Endothelial cell of umbilical vein (primary cell): ENCODE data around the gene OSTM1. TPM values are rescaled to one million over a fixed set of nuclear protein-coding genes. Genes with fewer than 3 reads are reported as not detected.

Experiments
- BruUV-seq: library from RNA; stranded (reverse); fragments of 400-500 nt; replicated peaks from 2 replicates; lab custom pipeline; 2021; lab: Mats Ljungman, UMichigan
- CTCF ChIA-PET: fragments of 300-600, 350-600 bp; sonication (Branson Sonifier 250); formaldehyde crosslinking; loops from one replicate; lab custom pipeline; 2021; ENCODE audit warnings: antibody characterized with exemption, inconsistent platforms; lab: Charles Lee
- POLR2A ChIA-PET: fragments of 300-600, 350-600 bp; sonication (Branson Sonifier 250); formaldehyde crosslinking; loops from one replicate; lab custom pipeline; 2021; ENCODE audit warnings: antibody characterized with exemption, inconsistent platforms; lab: Charles Lee
- DNase-seq: peaks from one replicate; pipeline ENCODE4 v3.0.0-alpha.2; 2011; ENCODE audit warnings: low read depth, low spot score
- FAIRE-seq: peaks from 2 replicates; lab custom pipeline; 2011; peaks lifted over from hg19 to GRCh38; lab: Jason Lieb, UNC
- H2AFZ ChIP-seq: 2 replicates; pipeline ENCODE4 v1.6.0; 2012; ENCODE audit warnings: low read depth, low read length, control low read depth, inconsistent platforms
- H3K27ac ChIP-seq: 2 replicates; pipeline ENCODE4 v1.5.1; 2011; ENCODE audit warnings: low read depth, mild to moderate bottlenecking, control low read depth, low read length, moderate library complexity; ENCODE audit not compliant: insufficient read depth
- H3K27me3 ChIP-seq, 2 experiments: 2 replicates each; pipeline versions ENCODE4 v1.6.0 to v1.6.1; 2011; ENCODE audit warnings: low read length in 2 of 2, mixed read lengths in 1 of 2; ENCODE audit not compliant: control insufficient read depth in 2 of 2, insufficient read depth in 2 of 2
- H3K36me3 ChIP-seq, 2 experiments: 2 replicates in 1 of 2; 3 replicates in 1 of 2; pipeline ENCODE4 v1.5.1; 2011; ENCODE audit warnings: low read length in 2 of 2, mild to moderate bottlenecking in 1 of 2, moderate library complexity in 1 of 2; ENCODE audit not compliant: control insufficient read depth in 2 of 2, insufficient read depth in 2 of 2; ENCODE audit errors: extremely low read depth in 1 of 2
- H3K4me1 ChIP-seq: 3 replicates; pipeline ENCODE4 v1.5.1; 2011; ENCODE audit warnings: mild to moderate bottlenecking, low read length; ENCODE audit not compliant: control insufficient read depth, insufficient read depth; ENCODE audit errors: extremely low read depth
- H3K4me2 ChIP-seq: 2 replicates; pipeline ENCODE4 v1.6.1; 2011; ENCODE audit warnings: low read length, control low read depth, mixed read lengths; ENCODE audit not compliant: insufficient read depth
- H3K4me3 ChIP-seq, 3 experiments: fragments of 200-600 bp in 1 of 3; sonication (generic), shearing (Covaris generic) in 1 of 3; replicated peaks in 1 of 3; 2 replicates each; pipeline ENCODE4 v1.5.1; 2011 to 2016; ENCODE audit warnings: control low read depth in 3 of 3, low read length in 3 of 3, mild to moderate bottlenecking in 2 of 3, inconsistent platforms in 1 of 3, low read depth in 1 of 3, moderate library complexity in 1 of 3; ENCODE audit not compliant: insufficient read depth in 1 of 3
- H3K79me2 ChIP-seq: 2 replicates; pipeline ENCODE4 v1.6.0; 2012; ENCODE audit warnings: low read length, inconsistent platforms; ENCODE audit not compliant: control insufficient read depth, insufficient read depth
- H3K9ac ChIP-seq: replicated peaks from 2 replicates; pipeline ENCODE3; 2011; ENCODE audit warnings: low read length, control low read depth; ENCODE audit not compliant: insufficient read depth; ENCODE audit errors: extremely low read depth
- H3K9me1 ChIP-seq: replicated peaks from 3 replicates; pipeline ENCODE4 v1.6.0; 2011; ENCODE audit warnings: mild to moderate bottlenecking, low read length; ENCODE audit not compliant: control insufficient read depth, insufficient read depth; ENCODE audit errors: extremely low read depth
- H3K9me3 ChIP-seq: replicated peaks from 2 replicates; pipeline ENCODE4 v1.5.1; 2012; ENCODE audit warnings: low read length, inconsistent platforms; ENCODE audit not compliant: control insufficient read depth, insufficient read depth
- H4K20me1 ChIP-seq: replicated peaks from 2 replicates; pipeline ENCODE3; 2011; ENCODE audit warnings: mild to moderate bottlenecking, low read length; ENCODE audit not compliant: control insufficient read depth, insufficient read depth; ENCODE audit errors: extremely low read depth
- EZH2 ChIP-seq: IDR thresholded peaks from 2 replicates; pipeline ENCODE4 v1.6.1; 2012; ENCODE audit warnings: borderline replicate concordance, low read depth, mild to moderate bottlenecking, moderate library complexity, low read length, inconsistent platforms; ENCODE audit not compliant: severe bottlenecking
- FOS ChIP-seq: IDR thresholded peaks from 2 replicates; pipeline ENCODE4 v1.6.1; 2011; ENCODE audit warnings: mild to moderate bottlenecking, low read length, moderate library complexity, borderline replicate concordance; ENCODE audit not compliant: insufficient read depth
- GATA2 ChIP-seq: IDR thresholded peaks from 2 replicates; pipeline ENCODE4 v1.7.0; 2011; ENCODE audit warnings: low read depth, mild to moderate bottlenecking, moderate library complexity, mixed read lengths, low read length; ENCODE audit not compliant: insufficient read length, insufficient read depth
- JUN ChIP-seq: IDR thresholded peaks from 2 replicates; pipeline ENCODE4 v1.6.1; 2011; ENCODE audit warnings: borderline replicate concordance, low read depth; ENCODE audit not compliant: insufficient read length, insufficient read depth
- MYC ChIP-seq: IDR thresholded peaks from one replicate; pipeline ENCODE4 v1.6.1; 2011; ENCODE audit warnings: mild to moderate bottlenecking, low read depth, low read length
- POLR2A ChIP-seq: IDR thresholded peaks from 2 replicates; pipeline ENCODE4 v1.6.1; 2012; ENCODE audit warnings: low read depth, mild to moderate bottlenecking, control low read depth, low read length
- POLR2AphosphoS5 ChIP-seq: IDR thresholded peaks from 2 replicates; pipeline ENCODE4 v1.6.1; 2012; ENCODE audit warnings: low read depth, mild to moderate bottlenecking, control low read depth, low read length, moderate library complexity; ENCODE audit not compliant: insufficient read depth
- dilution Hi-C: fragments of 300-500 bp; cut with MboI; formaldehyde crosslinking; loops from one replicate; pipeline ENCODE4 v1.15.0; 2019; ENCODE audit warnings: low sequenced_read_pairs; ENCODE audit not compliant: extremely low pct_ligation_motif_present
- intact Hi-C: fragments of 100-400 bp; cut with micrococcal nuclease; formaldehyde crosslinking; loops from one replicate; pipeline ENCODE4 v1.10.0; 2022
- polyA plus RNA-seq, 4 experiments: library from polyadenylated mRNA; depleted of rRNA in 3 of 4; stranded (reverse) in 3 of 4; unstranded in 1 of 4; fragments of >200 nt; gene quantifications; 2 replicates each; pipeline versions ENCODE4 v1.2.1 to v1.2.3, GENCODE V29; 2011 to 2012; ENCODE audit warnings: missing spikeins in 1 of 4
- total RNA-seq: library from RNA; stranded (reverse); gene quantifications from 2 replicates; pipeline ENCODE4 v1.2.3, GENCODE V29; 2021
- TF ChIP-seq, protein P1 (sequence below): IDR thresholded peaks from 2 replicates; pipeline ENCODE4 v1.6.1; 2011; ENCODE audit not compliant: insufficient read depth, insufficient read length
- TF ChIP-seq, protein P2 (sequence below), 2 donors: IDR thresholded peaks; 1 replicate in 1 of 2; 2 replicates in 1 of 2; pipeline ENCODE4 v1.5.1; 2011; ENCODE audit warnings: low read length in 2 of 2, mild to moderate bottlenecking in 2 of 2, moderate library complexity in 2 of 2, control low read depth in 1 of 2, inconsistent platforms in 1 of 2, low read depth in 1 of 2; ENCODE audit not compliant: insufficient read depth in 1 of 2; ENCODE audit errors: extremely low read depth in 1 of 2

The OSTM1 gene
- total and polyA plus RNA-seq, 2 donors (not counting 3 experiments of a cell fraction or from before 2014, with no cell fraction given): 23.1 to 26.4 TPM

DNA sequence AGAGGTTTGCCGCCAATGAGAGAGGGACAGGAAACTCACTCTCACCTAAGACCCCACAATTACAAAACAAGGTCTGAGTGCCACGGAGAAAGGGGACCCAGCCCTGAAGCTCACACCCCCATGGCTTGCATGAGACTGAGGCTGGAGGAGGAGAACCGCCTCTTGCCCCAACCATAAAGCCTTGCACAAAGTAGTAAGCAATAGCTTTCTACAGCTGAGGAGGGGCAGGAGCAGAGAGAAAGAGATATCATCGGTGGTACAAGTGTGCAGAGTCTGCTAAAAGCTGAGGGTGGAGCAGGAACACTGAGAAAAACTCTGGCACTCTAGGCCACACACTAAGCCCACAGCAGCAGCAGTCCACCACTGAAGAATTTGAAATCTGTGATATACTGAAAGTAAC is 37.7 kb downstream of the OSTM1 start:
- POLR2A ChIA-PET: no interaction called here
- CTCF ChIA-PET: no interaction called here
- no peak for FAIRE-seq

More for the DNA sequence above, 37.7 kb downstream of the OSTM1 start:
- no peak overlapping the region for H3K4me2 ChIP-seq
- dilution Hi-C loops (no loop called here), intact Hi-C loops (no loop called here)
- no TSS peak for BruUV-seq
- no peak overlapping the region for H3K9ac ChIP-seq
- H3K4me1 ChIP-seq: no peaks in the 10 kb centered on the region
- TF ChIP-seq MYC (no peak), POLR2A (no peak), FOS (no peak), EZH2 (no peak), JUN (no peak), GATA2 (no peak), POLR2AphosphoS5 (no peak)
- TF ChIP-seq, protein P1, sequence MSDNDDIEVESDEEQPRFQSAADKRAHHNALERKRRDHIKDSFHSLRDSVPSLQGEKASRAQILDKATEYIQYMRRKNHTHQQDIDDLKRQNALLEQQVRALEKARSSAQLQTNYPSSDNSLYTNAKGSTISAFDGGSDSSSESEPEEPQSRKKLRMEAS: no peak
- TF ChIP-seq, protein P2, sequence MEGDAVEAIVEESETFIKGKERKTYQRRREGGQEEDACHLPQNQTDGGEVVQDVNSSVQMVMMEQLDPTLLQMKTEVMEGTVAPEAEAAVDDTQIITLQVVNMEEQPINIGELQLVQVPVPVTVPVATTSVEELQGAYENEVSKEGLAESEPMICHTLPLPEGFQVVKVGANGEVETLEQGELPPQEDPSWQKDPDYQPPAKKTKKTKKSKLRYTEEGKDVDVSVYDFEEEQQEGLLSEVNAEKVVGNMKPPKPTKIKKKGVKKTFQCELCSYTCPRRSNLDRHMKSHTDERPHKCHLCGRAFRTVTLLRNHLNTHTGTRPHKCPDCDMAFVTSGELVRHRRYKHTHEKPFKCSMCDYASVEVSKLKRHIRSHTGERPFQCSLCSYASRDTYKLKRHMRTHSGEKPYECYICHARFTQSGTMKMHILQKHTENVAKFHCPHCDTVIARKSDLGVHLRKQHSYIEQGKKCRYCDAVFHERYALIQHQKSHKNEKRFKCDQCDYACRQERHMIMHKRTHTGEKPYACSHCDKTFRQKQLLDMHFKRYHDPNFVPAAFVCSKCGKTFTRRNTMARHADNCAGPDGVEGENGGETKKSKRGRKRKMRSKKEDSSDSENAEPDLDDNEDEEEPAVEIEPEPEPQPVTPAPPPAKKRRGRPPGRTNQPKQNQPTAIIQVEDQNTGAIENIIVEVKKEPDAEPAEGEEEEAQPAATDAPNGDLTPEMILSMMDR (IDR thresholded peaks at IDR 0.05; ENCODE audit: extremely low read depth in 1 of 2, insufficient read depth in 1 of 2, low read depth in 1 of 2, low read length in 2 of 2): no peak
- H4K20me1 ChIP-seq: no peaks in the 10 kb centered on the region
- H3K4me3 ChIP-seq: no peak overlapping the region
- H3K9me3 ChIP-seq: no peaks in the 10 kb centered on the region
- H2AFZ ChIP-seq: no peak overlapping the region
- no peaks in the 10 kb centered on the region for H3K36me3 ChIP-seq
- no peak overlapping the region for H3K27ac ChIP-seq
- DNase-seq: no peak
- no peaks in the 10 kb centered on the region for H3K79me2 ChIP-seq
- no peaks in the 10 kb centered on the region for H3K27me3 ChIP-seq
- no peaks in the 10 kb centered on the region for H3K9me1 ChIP-seq
